Urinary bladder (tissue), 4 donors: ENCODE measurements around the gene METTL2B. TPM values are rescaled to one million over a fixed set of nuclear protein-coding genes. Genes with fewer than 3 reads are reported as not detected.
"Not testable (repeated sequence)": the region's sequence is repeated elsewhere in the genome, so short reads cannot be mapped to it uniquely, and the experiment has no call there.

ENCODE experiments used
- DNase-seq: peaks from one replicate; pipeline ENCODE4 v3.0.0-alpha.2; 2015; ENCODE audit errors: extremely low spot score
- H3K27ac ChIP-seq: one replicate; pipeline ENCODE4 v1.5.1; 2013; ENCODE audit warnings: low read depth, mild to moderate bottlenecking, moderate library complexity
- H3K36me3 ChIP-seq: one replicate; pipeline ENCODE4 v1.6.1; 2013; ENCODE audit warnings: mild to moderate bottlenecking, moderate library complexity; ENCODE audit not compliant: insufficient read depth
- H3K4me1 ChIP-seq: one replicate; pipeline ENCODE4 v1.6.1; 2013; ENCODE audit warnings: mild to moderate bottlenecking, moderate library complexity; ENCODE audit not compliant: insufficient read depth
- H3K4me3 ChIP-seq: one replicate; pipeline ENCODE4 v1.5.1; 2013; ENCODE audit warnings: low read depth, low read length
- WGBS: extraction: QIAGEN DNeasy Blood & Tissue Kit; methylation state at CpG from one replicate; pipeline ENCODE4 v1.1.7; 2013; 5-methylcytosine and 5-hydroxymethylcytosine counted together
- polyA plus RNA-seq: library from polyadenylated mRNA; stranded (reverse); fragments of 200-250 nt; gene quantifications from one replicate; pipeline ENCODE4 v1.2.3, GENCODE V29; 2013
- total RNA-seq: library from RNA; depleted of rRNA; stranded (reverse); fragments of >200 nt; gene quantifications from one replicate; pipeline ENCODE4 v1.2.3, GENCODE V29; 2014
- donor health status: healthy with polysubstance abuse.
- donor health status: healthy.

METTL2B gene, protein sequence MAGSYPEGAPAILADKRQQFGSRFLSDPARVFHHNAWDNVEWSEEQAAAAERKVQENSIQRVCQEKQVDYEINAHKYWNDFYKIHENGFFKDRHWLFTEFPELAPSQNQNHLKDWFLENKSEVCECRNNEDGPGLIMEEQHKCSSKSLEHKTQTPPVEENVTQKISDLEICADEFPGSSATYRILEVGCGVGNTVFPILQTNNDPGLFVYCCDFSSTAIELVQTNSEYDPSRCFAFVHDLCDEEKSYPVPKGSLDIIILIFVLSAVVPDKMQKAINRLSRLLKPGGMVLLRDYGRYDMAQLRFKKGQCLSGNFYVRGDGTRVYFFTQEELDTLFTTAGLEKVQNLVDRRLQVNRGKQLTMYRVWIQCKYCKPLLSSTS
- total RNA-seq (32.5 TPM), polyA plus RNA-seq (12.1 TPM)

DNA sequence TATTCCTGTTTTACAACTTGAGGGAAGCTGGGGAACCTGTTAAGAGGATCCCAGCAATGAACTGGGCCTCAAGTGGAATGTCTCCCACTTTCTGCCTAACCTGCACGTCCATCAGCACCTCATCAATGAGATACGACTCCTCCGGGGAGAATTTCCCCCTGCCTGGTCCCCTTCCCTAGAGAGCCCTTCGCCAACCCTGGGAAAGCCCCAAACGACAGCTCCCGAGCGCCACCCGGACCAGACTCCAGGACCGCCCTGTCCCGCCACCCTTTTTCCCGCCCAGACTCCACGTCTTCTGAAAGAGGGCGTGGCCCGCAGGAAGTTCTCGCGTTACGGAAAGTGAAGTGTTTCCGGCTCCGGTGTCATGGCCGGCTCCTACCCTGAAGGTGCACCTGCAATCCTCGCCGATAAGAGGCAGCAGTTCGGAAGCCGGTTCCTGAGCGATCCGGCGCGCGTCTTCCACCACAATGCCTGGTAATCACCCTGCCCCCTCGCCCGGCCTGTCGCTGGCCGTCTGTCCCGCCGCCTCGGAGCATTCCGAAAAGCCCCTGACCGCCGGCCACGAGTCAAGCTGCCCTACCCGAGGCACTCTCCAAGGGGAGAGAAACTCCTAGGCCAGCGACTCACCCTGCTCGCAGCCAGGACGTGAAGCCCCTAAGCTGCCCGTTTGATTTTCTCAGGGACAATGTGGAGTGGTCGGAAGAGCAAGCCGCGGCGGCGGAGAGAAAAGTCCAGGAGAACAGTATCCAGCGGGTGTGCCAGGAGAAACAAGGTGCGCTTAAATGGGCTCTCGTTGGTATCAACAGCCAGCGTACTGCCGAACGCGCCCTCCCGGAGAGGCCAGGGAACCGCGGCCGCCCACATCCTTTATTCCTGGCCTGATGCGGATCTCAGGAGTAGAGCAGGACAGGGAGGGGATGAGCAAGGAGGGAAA lies at the start of gene METTL2B:
Gene METTL2B (plus strand): TSS at position 347 of the 934 bp plus-strand sequence. CDS start 18 bp downstream, at position 365.
- WGBS: under 1% methylated on average over 62 of the region's 62 CpGs
- peak within 1 kb of the TSS; percentile 57 for H3K4me3 ChIP-seq
- H3K36me3 ChIP-seq, H3K4me1 ChIP-seq: not testable (repeated sequence)
- peak; percentile 88 for DNase-seq
- peak within 1 kb of the TSS; percentile 66 for H3K27ac ChIP-seq

DNA sequence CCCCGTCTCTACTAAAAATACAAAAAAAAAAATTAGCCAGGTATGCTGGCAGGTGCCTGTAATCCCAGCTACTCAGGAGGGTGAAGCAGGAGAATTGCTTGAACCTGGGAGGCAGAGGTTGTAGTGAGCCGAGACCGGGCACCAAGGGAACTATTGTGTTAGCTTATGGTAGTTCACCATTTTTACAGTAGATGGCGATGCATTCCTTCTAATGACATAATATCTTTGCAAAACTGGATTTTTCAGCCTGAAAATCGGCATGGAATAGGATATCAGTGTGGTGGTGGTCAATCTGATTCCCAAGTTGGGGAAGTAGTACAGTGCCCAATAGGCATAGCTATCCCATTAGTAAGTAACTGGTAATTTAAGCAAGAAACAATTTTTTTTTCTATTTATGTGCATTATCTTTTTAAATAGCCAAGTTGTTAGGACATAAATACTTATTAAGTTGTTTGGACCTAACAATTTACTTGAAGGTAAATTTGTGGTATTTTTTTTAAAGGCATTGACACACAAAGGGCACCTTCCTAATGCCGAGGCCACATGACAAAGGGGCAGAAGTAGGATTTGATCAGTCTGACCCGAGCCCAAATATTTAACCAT lies 49.2 kb upstream of the METTL2B start:
- no peak overlapping the region for H3K4me3 ChIP-seq
- H3K4me1 ChIP-seq: no peaks in the 10 kb centered on the region
- no peaks in the 10 kb centered on the region for H3K36me3 ChIP-seq
- no peak overlapping the region for H3K27ac ChIP-seq
- 15% methylated on average over 7 of the region's 7 CpGs for WGBS
- no peak for DNase-seq

DNA sequence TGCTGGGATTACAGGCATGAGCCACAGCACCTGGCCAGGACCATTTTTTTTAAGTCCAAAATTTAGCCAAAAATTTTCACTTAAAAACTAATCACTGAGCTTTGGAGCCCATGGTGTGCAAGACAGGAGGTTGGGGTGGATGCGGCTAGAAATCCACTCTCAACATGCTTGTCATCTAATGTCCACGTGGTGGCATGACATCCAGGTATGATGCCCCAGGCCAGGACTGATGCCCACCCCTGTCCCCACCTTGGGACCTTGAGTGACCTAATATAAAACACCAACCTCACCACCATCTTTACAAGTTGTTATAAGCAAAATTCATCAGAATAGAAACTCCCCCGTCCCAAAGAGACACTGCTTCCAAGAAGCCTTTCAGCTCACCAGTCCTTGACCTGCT lies 46.3 kb upstream of the METTL2B start:
- H3K4me1 ChIP-seq: no peaks in the 10 kb centered on the region
- no peaks in the 10 kb centered on the region for H3K36me3 ChIP-seq
- WGBS: 70% methylated on average over 3 of the region's 3 CpGs
- no peak for DNase-seq
- H3K27ac ChIP-seq: no peak overlapping the region
- H3K4me3 ChIP-seq: no peak overlapping the region

DNA sequence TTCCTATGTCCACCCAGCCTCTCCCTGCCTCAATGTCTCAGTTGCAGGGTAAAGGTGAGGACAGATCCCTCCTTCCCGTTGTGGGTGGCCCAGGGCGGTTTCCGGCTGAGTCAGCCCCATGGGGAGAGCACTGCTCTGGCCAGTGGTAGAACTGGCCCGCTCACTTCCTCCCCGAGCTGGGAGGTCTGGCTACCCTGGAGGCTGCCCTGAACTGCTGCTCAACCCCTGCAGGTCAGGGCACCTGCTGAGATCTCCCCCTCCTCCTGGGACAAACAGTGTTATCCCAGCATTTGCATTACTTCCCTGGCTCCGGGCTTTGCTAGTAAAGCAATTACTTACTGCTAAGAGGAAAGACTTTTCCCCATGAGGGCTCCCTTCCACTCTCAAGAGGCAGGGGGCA lies 45.3 kb upstream of the METTL2B start:
- Histone ChIP-seq H3K4me3 (no peak overlapping the region), H3K4me1 (no peaks in the 10 kb centered on the region), H3K27ac (no peak overlapping the region), H3K36me3 (no peaks in the 10 kb centered on the region)
- WGBS: 54% methylated on average over 6 of the region's 6 CpGs
- DNase-seq: no peak

DNA sequence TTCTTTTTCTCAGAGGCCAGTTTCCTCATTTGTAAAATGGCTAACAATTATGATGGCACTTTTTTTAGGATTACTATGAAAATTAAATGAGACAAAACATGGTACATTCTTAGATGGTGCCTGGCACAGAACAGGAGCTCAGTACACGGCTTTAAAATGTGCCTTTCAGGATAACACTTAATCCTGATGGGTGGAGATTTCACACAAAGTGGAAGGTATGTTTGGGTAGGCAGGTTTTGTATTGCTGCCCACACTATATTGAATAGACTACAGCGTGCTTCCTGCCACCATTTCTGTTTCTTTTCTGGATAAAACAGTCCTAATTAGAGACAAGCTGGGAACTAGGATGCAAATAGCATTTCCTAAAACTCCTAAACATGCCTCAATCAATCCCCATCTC lies 44.8 kb upstream of the METTL2B start:
- no peak for DNase-seq
- 75% methylated on average over 2 of the region's 2 CpGs for WGBS
- H3K27ac ChIP-seq: no peak overlapping the region
- H3K4me3 ChIP-seq: no peak overlapping the region
- H3K36me3 ChIP-seq: no peaks in the 10 kb centered on the region
- H3K4me1 ChIP-seq: no peaks in the 10 kb centered on the region

DNA sequence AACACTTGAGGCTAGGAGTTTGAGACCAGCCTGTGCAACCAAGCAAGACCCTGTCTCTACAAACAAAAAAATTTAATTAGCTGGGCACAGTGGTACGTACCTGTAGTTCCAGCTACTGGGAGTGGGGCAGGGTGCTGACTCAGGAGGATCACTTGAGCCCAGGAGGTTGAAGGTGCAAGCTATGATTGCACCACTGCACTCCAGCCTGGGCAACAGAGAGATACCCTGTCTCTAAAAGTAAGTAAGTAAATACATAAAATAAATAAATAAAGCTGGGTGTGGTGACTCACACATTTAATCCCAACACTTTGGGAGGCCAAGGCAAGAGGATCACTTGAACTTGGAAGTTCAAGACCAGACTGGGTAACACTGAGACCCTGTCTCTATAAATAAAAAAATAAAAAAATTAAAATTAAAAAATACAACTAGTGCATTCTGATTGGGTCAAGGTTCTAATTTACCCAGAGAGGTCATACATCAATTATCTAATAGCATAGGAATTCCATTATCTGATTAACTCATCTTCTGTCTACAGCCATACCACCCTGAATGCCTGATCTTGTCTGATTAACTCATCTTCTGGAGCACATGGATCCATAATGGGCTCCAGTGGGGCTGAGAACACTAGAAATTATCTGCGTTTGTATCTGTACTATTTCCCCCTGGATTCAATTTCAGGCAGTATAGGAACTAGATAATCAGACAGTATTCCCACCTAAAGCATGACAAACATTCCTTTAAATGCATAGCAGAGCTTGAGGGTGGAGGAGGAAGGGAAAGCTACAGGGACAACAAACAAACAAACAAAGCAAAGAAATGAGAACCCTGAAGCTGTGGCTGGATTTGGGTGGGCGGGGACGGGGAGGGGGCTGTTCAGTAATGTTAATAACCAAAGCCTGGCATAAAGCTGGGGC lies 41.9 kb upstream of the METTL2B start:
- Histone ChIP-seq H3K36me3 (no peaks in the 10 kb centered on the region), H3K4me3 (no peak overlapping the region), H3K4me1 (no peaks in the 10 kb centered on the region), H3K27ac (no peak overlapping the region)
- WGBS: 61% methylated on average over 4 of the region's 4 CpGs
- no peak for DNase-seq

DNA sequence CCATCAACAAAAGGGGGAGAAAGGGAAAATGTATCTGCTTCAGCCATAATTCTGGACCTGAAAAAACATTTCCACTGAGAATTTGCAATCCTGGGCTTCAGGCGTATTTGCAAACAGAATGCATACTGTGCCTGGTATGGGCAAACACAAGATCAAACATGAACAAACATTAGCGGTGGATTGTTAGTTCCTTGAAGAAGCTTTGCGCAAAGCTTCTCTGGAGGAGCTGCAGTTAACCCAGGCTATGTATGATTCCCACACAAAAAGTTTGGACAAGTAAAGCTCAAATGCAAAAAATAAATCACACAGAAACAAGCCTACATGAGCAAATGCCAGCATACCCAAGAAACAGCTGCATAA lies 41.2 kb upstream of the METTL2B start:
- Histone ChIP-seq H3K36me3 (no peaks in the 10 kb centered on the region), H3K27ac (no peak overlapping the region), H3K4me3 (no peak overlapping the region), H3K4me1 (no peaks in the 10 kb centered on the region)
- 42% methylated on average over 3 of the region's 3 CpGs for WGBS
- no peak for DNase-seq

DNA sequence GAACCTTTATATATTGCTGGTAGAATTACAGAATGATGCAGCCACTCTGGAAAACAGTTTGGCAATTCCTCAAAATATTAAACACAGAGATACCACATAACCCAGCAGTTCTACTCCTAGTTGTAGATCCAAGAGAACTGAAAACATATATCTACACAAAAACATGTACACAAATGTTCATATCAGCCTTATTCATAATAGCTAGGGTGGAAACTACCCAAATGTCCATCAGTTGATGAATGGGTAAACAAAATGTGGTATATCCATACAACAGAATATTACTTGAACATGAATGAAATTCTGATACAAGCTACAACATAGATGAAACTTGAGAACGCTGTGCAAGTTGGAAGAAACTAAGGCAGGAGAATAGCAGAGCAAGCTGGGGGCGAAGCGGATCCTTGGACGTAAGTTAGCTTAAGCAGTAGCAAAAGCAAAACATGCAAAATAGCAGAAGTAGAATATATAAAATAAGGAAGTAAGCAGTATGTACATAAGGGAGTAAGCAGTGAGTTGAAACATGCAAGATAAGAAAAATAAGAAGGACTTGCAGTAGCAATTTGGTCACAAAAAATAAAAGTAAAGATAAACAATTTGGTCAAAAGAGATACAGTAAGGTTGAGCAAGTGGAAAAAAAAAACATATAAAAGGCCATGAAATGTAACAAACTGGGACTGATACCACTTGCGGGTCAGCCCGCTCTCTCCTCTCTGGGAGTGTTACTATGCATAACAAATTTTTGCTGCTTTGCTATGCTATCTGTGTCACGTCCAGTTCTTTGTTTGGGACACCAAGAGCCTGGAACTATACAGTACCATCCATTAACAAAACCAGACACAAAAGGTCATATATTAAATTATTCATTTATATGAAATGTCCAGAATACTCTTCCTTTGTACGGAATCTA lies 38.9 kb upstream of the METTL2B start:
- WGBS: 86% methylated on average over 8 of the region's 8 CpGs

DNA sequence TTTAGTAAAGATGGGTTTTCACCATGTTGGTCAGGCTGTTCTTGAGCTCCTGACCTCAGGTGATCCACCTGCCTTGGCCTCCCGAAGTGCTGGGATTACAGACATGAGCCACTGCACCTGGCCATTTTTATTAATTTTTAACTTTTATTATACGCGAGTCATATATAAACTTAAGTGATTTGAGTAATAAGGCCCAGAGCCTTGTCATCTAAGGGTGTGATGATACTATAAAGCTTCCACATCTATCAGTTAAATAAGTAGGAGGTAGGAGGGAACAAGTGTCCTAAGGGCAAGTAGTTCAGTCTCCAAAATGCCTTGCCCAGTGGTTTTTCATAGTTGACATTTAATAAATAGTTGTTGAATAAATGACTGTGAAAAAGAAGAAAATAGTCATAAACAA lies 34.2 kb upstream of the METTL2B start:
- DNase-seq: no peak
- Histone ChIP-seq H3K4me1 (no peaks in the 10 kb centered on the region), H3K36me3 (no peaks in the 10 kb centered on the region), H3K4me3 (no peak overlapping the region), H3K27ac (no peak overlapping the region)
- WGBS: 83% methylated on average over 3 of the region's 3 CpGs

More for the DNA sequence above, 38.9 kb upstream of the METTL2B start:
- no peaks in the 10 kb centered on the region for H3K36me3 ChIP-seq
- no peak for DNase-seq
- no peaks in the 10 kb centered on the region for H3K4me1 ChIP-seq
- H3K27ac ChIP-seq: no peak overlapping the region
- H3K4me3 ChIP-seq: no peak overlapping the region

DNA sequence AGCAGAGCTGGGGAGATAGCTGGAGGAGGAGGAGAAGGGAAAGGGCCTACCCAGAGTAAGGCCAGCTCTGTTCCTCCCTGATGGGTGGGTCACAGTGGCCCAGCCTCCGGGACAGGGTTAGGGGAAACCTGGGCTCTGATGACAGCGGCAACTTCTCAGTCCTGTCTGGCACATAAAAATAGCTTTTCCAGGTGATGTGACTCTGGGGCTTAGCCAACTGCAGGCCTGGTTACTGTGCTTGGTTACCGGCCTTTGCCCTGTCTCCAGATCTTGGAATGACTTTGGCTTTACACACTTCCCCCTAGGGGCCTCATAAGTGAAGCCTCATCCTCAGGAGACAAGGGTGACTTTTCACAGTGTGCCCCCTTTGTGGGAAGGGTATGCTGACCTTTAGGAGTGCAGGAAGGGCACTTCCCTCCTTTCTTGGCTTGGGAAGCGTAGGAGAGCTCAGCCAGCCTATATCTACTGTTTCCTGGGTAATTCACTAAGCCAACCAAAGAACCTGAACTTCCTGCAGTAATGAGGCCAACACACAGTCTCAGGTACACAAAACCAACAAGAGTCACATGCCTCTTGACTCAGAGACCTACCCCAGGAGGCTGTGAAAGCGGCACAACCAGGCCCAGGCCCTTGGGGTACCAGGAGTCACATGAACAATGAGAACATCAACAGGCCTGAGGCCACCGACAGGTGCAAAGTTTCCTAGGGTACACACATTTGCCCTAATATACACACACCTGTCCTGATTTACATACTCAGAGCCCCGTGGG lies 32.5 kb upstream of the METTL2B start:
- 78% methylated on average over 7 of the region's 7 CpGs for WGBS
- no peak for DNase-seq
- Histone ChIP-seq H3K4me1 (no peaks in the 10 kb centered on the region), H3K27ac (no peak overlapping the region), H3K36me3 (no peaks in the 10 kb centered on the region), H3K4me3 (no peak overlapping the region)

DNA sequence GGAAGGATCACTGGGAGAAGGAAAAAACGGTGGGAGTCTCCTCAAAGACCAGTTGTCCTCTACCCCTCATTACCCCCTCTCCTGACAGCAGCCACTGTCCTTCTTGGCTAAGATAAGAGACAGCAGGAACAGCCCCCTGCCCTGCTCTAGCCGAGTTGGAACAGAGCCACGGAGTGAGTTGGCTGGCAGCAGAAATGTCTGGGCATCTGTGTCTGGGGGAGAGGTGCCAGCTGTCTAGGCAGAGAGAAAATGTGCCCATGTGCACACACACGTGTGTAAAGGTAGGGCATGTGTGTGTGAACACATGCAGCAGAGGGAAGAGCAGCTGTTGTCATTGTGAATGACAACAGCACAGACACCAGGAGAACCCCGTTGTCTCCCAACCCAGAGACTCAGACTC lies 30.2 kb upstream of the METTL2B start:
- DNase-seq: no peak
- Histone ChIP-seq H3K4me3 (no peak overlapping the region), H3K27ac (no peak overlapping the region), H3K36me3 (no peaks in the 10 kb centered on the region), H3K4me1 (no peaks in the 10 kb centered on the region)
- 52% methylated on average over 5 of the region's 5 CpGs for WGBS
